PC-3 (cell line): ENCODE data around the gene IFT25. TPM values are rescaled to one million over a fixed set of nuclear protein-coding genes. Genes with fewer than 3 reads are reported as not detected.

Experiments
- ATAC-seq: fragments of 200-7000 bp; cut with Tn5 transposase; 2 replicates; pipeline ENCODE4 v1.9.1; 2020; ENCODE audit warnings: mild to moderate bottlenecking, moderate library complexity
- BruUV-seq: library from RNA; stranded (reverse); fragments of 400-500 nt; replicated peaks from 2 replicates; lab custom pipeline; 2021; lab: Mats Ljungman, UMichigan
- CTCF ChIA-PET: fragments of 300-600 bp; sonication (Branson Sonifier 250); formaldehyde crosslinking; loops from one replicate; lab custom pipeline; 2022; ENCODE audit warnings: antibody characterized with exemption; lab: Charles Lee
- POLR2A ChIA-PET: fragments of 300-600 bp; sonication (Branson Sonifier 250); formaldehyde crosslinking; loops from one replicate; lab custom pipeline; 2022; ENCODE audit warnings: antibody characterized with exemption; ENCODE audit not compliant: unreplicated experiment; lab: Charles Lee
- DNase-seq: peaks from one replicate; pipeline ENCODE4 v3.0.0-alpha.2; 2015
- H2AFZ ChIP-seq: fragments of 300-600 bp; sonication (generic); 2 replicates; pipeline ENCODE4 v1.6.0; 2016; ENCODE audit warnings: antibody characterized with exemption, low read length
- H3F3A ChIP-seq: fragments of 300-600 bp; sonication (generic); one replicate; pipeline ENCODE4 v1.6.0; 2017; ENCODE audit warnings: antibody characterized with exemption, low read length, control low read depth, mild to moderate bottlenecking; ENCODE audit not compliant: unreplicated experiment
- H3K27ac ChIP-seq: fragments of 300-600 bp; sonication (generic); 2 replicates; pipeline ENCODE4 v1.5.1; 2016; ENCODE audit warnings: mild to moderate bottlenecking, low read length
- H3K27me3 ChIP-seq: fragments of 300-600 bp; sonication (generic); 2 replicates; pipeline ENCODE4 v1.6.1; 2016; ENCODE audit warnings: low read length, mixed read lengths
- H3K36me3 ChIP-seq: fragments of 300-600 bp; sonication (generic); 2 replicates; pipeline ENCODE4 v1.6.1; 2016; ENCODE audit warnings: low read depth, mixed run types, low read length, mixed read lengths
- H3K4me1 ChIP-seq: fragments of 300-600 bp; sonication (generic); 2 replicates; pipeline ENCODE4 v1.5.1; 2016; ENCODE audit warnings: low read length; ENCODE audit not compliant: insufficient read depth
- H3K4me2 ChIP-seq: fragments of 300-600 bp; sonication (generic); 2 replicates; pipeline ENCODE4 v1.6.0; 2016; ENCODE audit warnings: low read length
- H3K4me3 ChIP-seq: fragments of 300-600 bp; sonication (generic); 2 replicates; pipeline ENCODE4 v1.5.1; 2016; ENCODE audit warnings: mild to moderate bottlenecking, low read length, mixed read lengths
- H3K79me2 ChIP-seq: fragments of 300-600 bp; sonication (generic); 2 replicates; pipeline ENCODE4 v1.6.1; 2017; ENCODE audit warnings: low read length, mixed read lengths
- H3K9ac ChIP-seq: fragments of 300-600 bp; sonication (generic); 2 replicates; pipeline ENCODE4 v1.6.0; 2016; ENCODE audit warnings: mild to moderate bottlenecking, low read length
- H3K9me2 ChIP-seq: fragments of 300-600 bp; sonication (generic); replicated peaks from 2 replicates; pipeline ENCODE4 v1.6.1; 2016; ENCODE audit warnings: mixed run types, low read length, mixed read lengths
- H3K9me3 ChIP-seq: fragments of 300-600 bp; sonication (generic); 2 replicates; pipeline ENCODE4 v1.6.1; 2016; ENCODE audit warnings: low read length, mixed read lengths
- H4K20me1 ChIP-seq: fragments of 300-600 bp; sonication (generic); 2 replicates; pipeline ENCODE4 v1.6.1; 2016; ENCODE audit warnings: low read length, mixed read lengths
- CTCF ChIP-seq: fragments of 300-600 bp; sonication (generic); conservative IDR thresholded peaks from 2 replicates; pipeline ENCODE4 v1.5.1; 2017; ENCODE audit warnings: antibody characterized with exemption, low read depth, mild to moderate bottlenecking, low read length
- EZH2 ChIP-seq: fragments of 300-600 bp; sonication (generic); IDR thresholded peaks from one replicate; pipeline ENCODE4 v1.6.1; 2017; ENCODE audit warnings: antibody characterized with exemption, mild to moderate bottlenecking, low read length; ENCODE audit not compliant: unreplicated experiment
- EZH2phosphoT487 ChIP-seq: fragments of 300-600 bp; sonication (generic); IDR thresholded peaks from 2 replicates; pipeline ENCODE4 v1.6.1; 2018; ENCODE audit warnings: mild to moderate bottlenecking, antibody characterized with exemption, low read length, borderline replicate concordance
- intact Hi-C: fragments of 100-400 bp; cut with micrococcal nuclease; formaldehyde crosslinking; loops from 2 replicates; pipeline ENCODE4 v1.9.0; 2023
- total RNA-seq: library from RNA; depleted of rRNA; stranded (reverse); fragments of >200 nt; gene quantifications from 2 replicates; pipeline ENCODE4 v1.2.3, GENCODE V29; 2014

The IFT25 gene
- total RNA-seq, 1 experiment from 2014 or later, result 66.7 TPM

GRCh38 chr1:53982763-53983104 is 37.2 kb upstream of the IFT25 start:
- no peak for DNase-seq
- Histone ChIP-seq H3K9me2 (no peaks in the 10 kb centered on the region), H3F3A (no peaks in the 10 kb centered on the region), H3K27me3 (no peaks in the 10 kb centered on the region), H3K9ac (no peak overlapping the region), H3K4me2 (peak overlapping the region; percentile 60), H3K36me3 (no peaks in the 10 kb centered on the region), H3K9me3 (no peaks in the 10 kb centered on the region), H2AFZ (peak overlapping the region; percentile 75), H3K4me3 (peak overlapping the region; percentile 30), H4K20me1 (no peaks in the 10 kb centered on the region), H3K79me2 (no peaks in the 10 kb centered on the region), H3K27ac (no peak overlapping the region), H3K4me1 (no peaks in the 10 kb centered on the region)
- intact Hi-C loops, result no loop called here
- POLR2A ChIA-PET, result interaction anchor here (0.8 kb wide), 1 partner anchor 37 kb away, joined by 28 read pairs; the partner anchor contains the start of genes IFT25 and LRRC42
- ATAC-seq, result peak; percentile 13; the same call in 1 of the 2 replicates
- CTCF ChIA-PET, result interaction anchor here (0.6 kb wide), 1 partner anchor 19 kb away, joined by 3 read pairs; no protein-coding TSS in a partner anchor
- TF ChIP-seq CTCF, result no peak
- TF ChIP-seq EZH2, result no peak
- no peak for TF ChIP-seq EZH2phosphoT487
- BruUV-seq, result no TSS peak

- peak; percentile 55 for ATAC-seq
- intact Hi-C loops, result no loop called here
- ChIA-PET CTCF (interaction anchor here (0.6 kb wide), 1 partner anchor 19 kb away, joined by 3 read pairs; no protein-coding TSS in a partner anchor), POLR2A (no interaction called here)
- Histone ChIP-seq H3K9me2 (no peaks in the 10 kb centered on the region), H3K79me2 (no peaks in the 10 kb centered on the region), H3K27ac (no peak overlapping the region), H3K9me3 (no peaks in the 10 kb centered on the region), H3K4me2 (peak overlapping the region; percentile 60), H3K4me1 (no peaks in the 10 kb centered on the region), H3K27me3 (no peaks in the 10 kb centered on the region), H3F3A (no peaks in the 10 kb centered on the region), H4K20me1 (no peaks in the 10 kb centered on the region), H3K9ac (no peak overlapping the region), H3K36me3 (no peaks in the 10 kb centered on the region), H3K4me3 (peak overlapping the region; percentile 30), H2AFZ (peak overlapping the region; percentile 75)
- peak; percentile 9 for DNase-seq
- BruUV-seq, result no TSS peak
- TF ChIP-seq EZH2phosphoT487 (no peak), EZH2 (no peak), CTCF (no peak)
Observed at GRCh38 chr1:53982034-53982762, 36.7 kb upstream of the IFT25 start.

- H3K9me3 ChIP-seq, result no peaks in the 10 kb centered on the region
- no peaks in the 10 kb centered on the region for H3K79me2 ChIP-seq
- ChIA-PET CTCF (no interaction called here), POLR2A (no interaction called here)
- ATAC-seq (no peak), DNase-seq (no peak)
- no peak overlapping the region for H3K9ac ChIP-seq
- intact Hi-C loops, result no loop called here
- no peak for TF ChIP-seq EZH2
- no peak for TF ChIP-seq CTCF
- TF ChIP-seq EZH2phosphoT487, result no peak
- H3K4me3 ChIP-seq, result no peak overlapping the region
- H4K20me1 ChIP-seq, result no peaks in the 10 kb centered on the region
- H3K4me2 ChIP-seq, result no peak overlapping the region
- H3K27me3 ChIP-seq, result no peaks in the 10 kb centered on the region
- H3K36me3 ChIP-seq, result no peaks in the 10 kb centered on the region
- no peak overlapping the region for H3K27ac ChIP-seq
- H3K9me2 ChIP-seq, result no peaks in the 10 kb centered on the region
- BruUV-seq, result no TSS peak
- H3K4me1 ChIP-seq, result no peaks in the 10 kb centered on the region
- H2AFZ ChIP-seq, result no peak overlapping the region
- no peaks in the 10 kb centered on the region for H3F3A ChIP-seq
Observed at GRCh38 chr1:53981220-53981619, 35.7 kb upstream of the IFT25 start.
